Aorta (tissue), 5 donors: ENCODE results near the gene KRTAP4-7. TPM values are rescaled to one million over a fixed set of nuclear protein-coding genes. Genes with fewer than 3 reads are reported as not detected.
"Not testable (repeated sequence)": the region's sequence is repeated elsewhere in the genome, so short reads cannot be mapped to it uniquely, and the experiment has no call there.

Source experiments
- ATAC-seq: fragments of 200-7000 bp; cut with Tn5 transposase; one replicate; pipeline ENCODE4 v1.9.1; 2022; ENCODE audit warnings: moderate library complexity; ENCODE audit not compliant: low FRiP score
- DNase-seq, 2 donors: peaks; one replicate each; pipeline ENCODE4 v3.0.0-alpha.2; 2020
- H3K27ac ChIP-seq, 2 donors: one replicate each; pipeline ENCODE4 v1.5.1; 2013; ENCODE audit warnings: low read length in 2 of 2, mild to moderate bottlenecking in 2 of 2, moderate library complexity in 2 of 2, control low read depth in 1 of 2, inconsistent platforms in 1 of 2, low read depth in 1 of 2
- H3K27me3 ChIP-seq, 2 donors: one replicate each; pipeline ENCODE4 v1.6.1; 2013; ENCODE audit warnings: control low read depth in 1 of 2, low read length in 1 of 2, mild to moderate bottlenecking in 1 of 2, moderate library complexity in 1 of 2; ENCODE audit not compliant: insufficient read depth in 2 of 2, control insufficient read depth in 1 of 2
- H3K36me3 ChIP-seq, 2 donors: one replicate each; pipeline ENCODE4 v1.6.1; 2013; ENCODE audit warnings: control low read depth in 1 of 2, low read length in 1 of 2, mild to moderate bottlenecking in 1 of 2; ENCODE audit not compliant: insufficient read depth in 2 of 2, control insufficient read depth in 1 of 2
- H3K4me1 ChIP-seq, 2 donors: one replicate each; pipeline ENCODE4 v1.6.1; 2013; ENCODE audit warnings: low read length in 2 of 2, control low read depth in 1 of 2, mild to moderate bottlenecking in 1 of 2, moderate library complexity in 1 of 2; ENCODE audit not compliant: insufficient read depth in 2 of 2, control insufficient read depth in 1 of 2
- H3K4me3 ChIP-seq, 2 donors: one replicate each; pipeline ENCODE4 v1.5.1; 2013; ENCODE audit warnings: low read length in 2 of 2, control low read depth in 1 of 2, mild to moderate bottlenecking in 1 of 2
- H3K9me3 ChIP-seq: one replicate; pipeline ENCODE4 v1.6.1; 2013; ENCODE audit warnings: mild to moderate bottlenecking, low read length; ENCODE audit not compliant: control insufficient read depth
- WGBS, 2 donors: extraction: QIAGEN DNeasy Blood & Tissue Kit; methylation state at CpG; one replicate each; pipeline ENCODE4 v1.1.7; 2013; 5-methylcytosine and 5-hydroxymethylcytosine counted together
- intact Hi-C, 2 donors: fragments of 100-400 bp; cut with DNase I; formaldehyde crosslinking; loops; one replicate each; pipeline versions ENCODE4 v1.14.2 to v1.15.0; 2022
- polyA plus RNA-seq, 2 donors: library from polyadenylated mRNA; stranded (reverse); fragments of 200-250 nt; gene quantifications; one replicate each; pipeline ENCODE4 v1.2.3, GENCODE V29; 2013
- total RNA-seq, 2 donors: library from RNA; stranded (reverse); fragmentation: NEBNext Ultra II Directional; extraction: Animal tissue kit (Norgen Biotek cat#: 25700); gene quantifications; one replicate each; pipeline ENCODE4 v1.2.1, GENCODE V29; 2021
- donor health status: healthy with polysubstance abuse.
- donor health status: Bipolar disorder and iron deficiency.
- donor health status: DM: no; HTN: no; CAD: no.
- donor health status: DM: no; HTN: no; CAD: no.
- donor health status: DM: yes; HTN: yes; CAD: no.

The KRTAP4-7 gene
- total and polyA plus RNA-seq, 4 donors = not detected

DNA sequence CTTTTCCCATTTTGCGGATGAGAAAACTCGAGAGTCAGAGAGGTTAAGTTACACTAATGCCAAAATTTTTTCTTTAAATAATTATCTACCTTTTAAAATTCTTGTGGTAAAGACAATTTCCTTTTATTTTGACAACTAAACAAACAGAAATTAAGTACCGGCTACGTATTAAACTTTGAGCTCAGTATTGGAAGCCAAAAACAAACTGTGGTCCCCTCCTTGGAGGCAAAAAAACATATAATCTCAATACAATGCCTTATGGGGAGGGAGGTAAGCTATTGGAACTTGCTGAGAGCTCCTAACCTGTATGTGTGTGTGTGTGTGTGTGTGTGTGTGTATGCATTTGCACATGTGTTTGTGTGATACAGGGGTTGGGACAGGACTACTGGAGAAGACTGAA, 20.5 kb upstream of the KRTAP4-7 start:
- DNase-seq (no peak), ATAC-seq (no peak)
- Histone ChIP-seq H3K27ac (no peak overlapping the region), H3K9me3 (no peaks in the 10 kb centered on the region), H3K4me1 (no peaks in the 10 kb centered on the region), H3K27me3 (no peaks in the 10 kb centered on the region), H3K36me3 (no peaks in the 10 kb centered on the region), H3K4me3 (no peak overlapping the region)
- intact Hi-C loops = no loop called here
- 89 to 90% methylated on average over 4 of the region's 4 CpGs for WGBS, 2 donors

DNA sequence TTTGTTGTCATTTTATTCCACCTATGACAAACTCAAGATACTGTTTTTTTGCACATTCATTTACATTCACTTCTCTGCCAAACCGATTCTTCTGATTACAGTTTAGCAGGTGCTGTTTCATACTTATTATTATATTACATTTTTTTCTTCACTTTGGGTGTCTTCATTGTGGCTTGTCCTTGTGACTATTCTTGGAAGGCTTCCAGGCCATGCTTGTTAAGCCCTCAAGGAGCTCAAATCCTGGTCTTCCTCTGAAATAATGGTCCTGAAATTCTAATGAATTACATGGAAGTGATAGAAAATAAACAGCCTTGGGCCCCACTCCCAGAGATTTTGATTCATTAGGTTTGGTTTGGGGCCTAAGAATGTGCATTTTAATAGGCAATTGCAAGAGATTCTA, 19.6 kb upstream of the KRTAP4-7 start:
- H3K36me3 ChIP-seq = no peaks in the 10 kb centered on the region
- WGBS, 2 donors = 88 to 93% methylated on average over 1 of the region's 1 CpG
- DNase-seq (no peak), ATAC-seq (no peak)
- no peak overlapping the region for H3K27ac ChIP-seq
- H3K27me3 ChIP-seq = no peaks in the 10 kb centered on the region
- no peak overlapping the region for H3K4me3 ChIP-seq
- no peaks in the 10 kb centered on the region for H3K4me1 ChIP-seq
- intact Hi-C loops = no loop called here
- no peaks in the 10 kb centered on the region for H3K9me3 ChIP-seq

DNA sequence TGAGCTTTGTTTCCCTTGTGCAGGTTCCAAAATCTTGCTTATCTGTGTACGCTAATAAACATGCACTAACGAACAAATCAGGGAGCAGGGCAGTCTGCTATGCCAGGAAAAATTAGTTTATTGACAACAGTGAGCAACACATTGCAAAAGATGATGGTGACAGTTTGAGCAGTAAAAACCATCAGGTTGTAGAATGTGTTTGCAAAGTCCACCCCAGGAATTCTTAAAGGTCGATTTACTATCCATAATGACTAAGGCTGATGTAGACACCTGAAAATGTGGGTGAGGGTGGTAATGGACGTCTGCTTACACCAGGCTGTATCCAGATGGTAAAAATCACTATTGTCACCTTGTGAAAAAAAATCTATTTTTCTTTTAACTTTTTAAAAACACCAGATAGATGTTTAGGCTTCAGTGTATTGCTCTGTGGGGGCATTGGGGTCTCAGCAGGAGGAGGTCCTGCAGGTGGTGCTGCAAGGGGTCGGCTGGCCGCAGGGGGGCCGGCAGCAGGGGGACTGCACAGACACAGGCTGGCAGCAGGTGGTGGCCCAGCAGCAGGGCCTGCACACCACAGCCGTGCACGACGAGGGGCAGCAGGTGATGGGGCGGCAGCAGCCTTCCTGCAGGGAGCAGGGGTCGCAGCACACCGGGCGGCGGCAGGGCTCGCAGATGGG, 18.8 kb upstream of the KRTAP4-7 start:
- H3K36me3 ChIP-seq, H3K9me3 ChIP-seq, DNase-seq, H3K27me3 ChIP-seq, H3K27ac ChIP-seq, H3K4me1 ChIP-seq, H3K4me3 ChIP-seq, ATAC-seq, intact Hi-C loops: not testable (repeated sequence)
- WGBS, 2 donors = 68 to 74% methylated on average over 6 to 7 of the region's 16 CpGs

DNA sequence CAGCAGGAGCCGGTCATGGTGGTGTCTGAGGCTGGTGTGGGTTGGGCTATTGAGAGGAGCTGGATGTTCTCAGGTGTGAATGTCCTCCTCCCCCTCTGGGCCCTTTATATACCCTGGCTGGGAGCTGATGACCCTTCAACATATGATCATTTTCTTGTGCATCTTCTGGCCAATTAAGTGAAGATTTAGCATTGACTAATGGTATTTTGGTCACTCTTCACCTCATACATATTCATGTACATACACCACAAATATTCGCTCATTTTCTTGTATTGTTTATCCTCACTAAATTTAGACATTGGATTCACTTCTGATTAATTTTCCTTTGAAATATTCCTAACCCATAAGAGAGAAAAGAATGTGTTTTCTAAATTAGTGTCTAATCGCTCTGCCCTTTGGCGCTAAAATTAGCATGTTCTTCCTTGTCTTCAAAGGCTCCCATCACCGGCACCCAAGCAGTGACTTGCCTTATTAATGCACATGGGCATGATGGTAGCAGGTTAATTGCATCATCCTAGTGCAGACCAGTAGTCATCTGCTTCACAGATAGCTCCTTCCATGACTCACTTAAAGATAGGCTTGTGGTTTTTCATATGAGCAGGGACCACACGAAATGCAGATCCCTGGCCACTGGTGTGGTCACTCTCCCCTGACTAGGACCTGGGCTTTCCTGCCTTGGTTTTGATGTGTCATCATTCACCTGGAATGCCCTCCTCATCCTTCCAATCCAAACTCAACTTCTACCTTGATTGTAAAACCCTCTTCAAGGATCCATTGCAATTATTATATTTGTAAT, 17.9 kb upstream of the KRTAP4-7 start, which contains the start of gene KRTAP2-4:
Gene KRTAP2-4, minus strand, starts transcription at position 51 of the 796 bp plus-strand sequence. Its CDS starts 34 bp downstream, at position 17.
- Histone ChIP-seq H3K9me3 (no peaks in the 10 kb centered on the region), H3K36me3 (no peaks in the 10 kb centered on the region), H3K4me3 (no peak within 1 kb of the TSS), H3K27ac (no peak within 1 kb of the TSS), H3K4me1 (no peaks in the 10 kb centered on the region), H3K27me3 (no peaks in the 10 kb centered on the region)
- DNase-seq = no peak
- no peak for ATAC-seq
- intact Hi-C loops = no loop called here
- 84 to 91% methylated on average over 6 of the region's 6 CpGs for WGBS, 2 donors

DNA sequence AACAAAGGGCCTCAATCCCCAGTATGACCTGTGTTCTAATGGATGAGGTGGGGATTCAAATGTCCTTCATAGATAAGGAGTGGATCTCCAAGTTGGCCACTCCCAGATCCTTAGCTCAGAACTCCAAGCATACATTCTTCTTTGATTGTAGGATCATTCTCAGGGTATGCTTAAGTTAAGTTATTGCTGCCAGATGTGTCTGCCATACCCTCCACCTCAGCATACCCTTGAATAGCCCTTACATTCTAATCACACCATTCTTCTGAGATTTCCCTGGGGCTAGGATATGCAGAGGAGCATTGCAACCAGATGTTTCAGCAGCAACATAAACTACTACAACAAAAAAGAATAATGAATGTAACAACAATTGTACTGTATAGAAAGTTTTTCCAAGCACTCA, 16.7 kb upstream of the KRTAP4-7 start:
- Histone ChIP-seq H3K36me3 (no peaks in the 10 kb centered on the region), H3K9me3 (no peaks in the 10 kb centered on the region), H3K4me1 (no peaks in the 10 kb centered on the region), H3K27ac (no peak overlapping the region), H3K27me3 (no peaks in the 10 kb centered on the region), H3K4me3 (no peak overlapping the region)
- ATAC-seq (no peak), DNase-seq (no peak)
- intact Hi-C loops = no loop called here

DNA sequence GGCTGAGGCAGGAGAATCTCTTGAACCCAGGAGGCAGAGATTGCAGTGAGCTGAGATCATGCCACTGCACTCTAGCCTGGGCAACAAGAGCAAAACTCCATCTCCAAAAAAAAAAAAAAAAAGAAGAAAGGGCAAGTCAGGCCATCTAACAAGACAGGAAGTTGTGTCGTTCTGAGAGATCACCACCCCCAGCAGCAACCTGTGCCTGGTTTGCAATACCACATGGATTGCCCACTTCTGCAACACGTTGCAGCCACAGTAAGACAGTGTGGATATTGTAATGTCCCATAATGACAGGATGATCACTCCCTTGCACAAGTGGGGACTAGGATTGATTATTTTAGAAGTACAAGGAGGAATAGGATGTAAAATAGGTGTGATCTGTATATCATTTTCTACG, 14.9 kb upstream of the KRTAP4-7 start:
- WGBS, 2 donors = 76 to 78% methylated on average over 3 of the region's 3 CpGs
- no peak for ATAC-seq
- H3K27me3 ChIP-seq = no peaks in the 10 kb centered on the region
- no peak overlapping the region for H3K27ac ChIP-seq
- intact Hi-C loops = no loop called here
- no peaks in the 10 kb centered on the region for H3K36me3 ChIP-seq
- no peak for DNase-seq
- no peaks in the 10 kb centered on the region for H3K9me3 ChIP-seq
- H3K4me3 ChIP-seq = no peak overlapping the region
- H3K4me1 ChIP-seq = no peaks in the 10 kb centered on the region

DNA sequence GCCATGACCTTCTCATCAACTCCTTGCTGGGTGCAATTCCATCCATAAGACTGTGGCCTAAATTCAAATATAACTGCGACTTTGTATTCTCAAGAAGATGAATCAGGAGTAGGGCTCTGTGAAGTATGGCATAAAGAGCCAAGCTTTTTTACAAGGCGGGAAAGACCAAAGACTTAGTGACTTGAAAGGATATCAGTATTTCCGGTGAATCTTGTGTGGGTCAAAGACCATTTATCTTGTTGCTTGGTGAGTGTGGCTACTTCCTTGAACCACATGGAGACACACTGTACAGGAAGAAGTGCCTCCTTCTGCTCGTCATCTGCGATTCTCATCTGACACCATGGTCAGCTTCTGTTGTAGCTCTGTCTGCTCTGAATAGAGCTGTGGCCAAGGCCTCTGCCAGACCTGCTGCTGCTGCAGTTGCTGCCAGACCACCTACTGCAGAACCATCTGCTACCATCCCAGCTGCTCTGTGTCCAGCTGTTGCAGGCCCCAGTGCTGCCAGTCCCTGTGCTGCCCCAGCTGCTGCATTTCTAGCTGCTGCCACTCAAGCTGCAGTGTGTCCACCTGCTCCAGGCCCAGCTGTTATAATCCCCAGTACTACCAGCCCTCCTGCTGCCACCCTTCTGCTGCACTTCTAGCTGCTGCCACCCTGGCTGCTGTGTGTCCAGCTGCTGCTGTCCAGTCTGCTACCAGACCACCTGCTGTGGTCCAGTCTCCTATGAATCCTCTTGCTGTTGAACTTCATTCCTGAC, 12.2 kb upstream of the KRTAP4-7 start:
- no peak for ATAC-seq
- 90% methylated on average over 5 of the region's 5 CpGs for WGBS, 2 donors
- Histone ChIP-seq H3K27ac (no peak overlapping the region), H3K36me3 (no peaks in the 10 kb centered on the region), H3K9me3 (no peaks in the 10 kb centered on the region), H3K4me3 (no peak overlapping the region), H3K27me3 (no peaks in the 10 kb centered on the region), H3K4me1 (no peaks in the 10 kb centered on the region)
- no peak for DNase-seq
- intact Hi-C loops = no loop called here

DNA sequence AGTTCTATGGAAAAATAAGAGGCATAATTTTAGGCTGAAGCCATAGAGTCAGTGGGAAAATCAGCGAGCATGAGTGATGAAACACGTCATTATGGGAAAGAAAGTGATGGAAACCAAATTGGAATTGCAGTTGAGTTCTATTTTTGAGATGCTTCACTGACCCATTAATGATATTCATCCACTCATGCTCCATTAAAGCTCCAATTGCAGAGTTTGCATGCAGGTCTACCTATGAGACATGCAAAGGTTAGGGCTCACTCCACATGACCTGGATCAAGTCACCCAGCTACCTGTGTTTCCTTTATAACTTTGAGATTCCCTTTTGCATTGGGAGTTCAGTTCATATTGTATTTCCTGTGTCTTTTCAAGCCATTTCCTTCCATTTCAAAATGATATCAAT, 10.3 kb upstream of the KRTAP4-7 start:
- Histone ChIP-seq H3K9me3 (no peaks in the 10 kb centered on the region), H3K27ac (no peak overlapping the region), H3K27me3 (no peaks in the 10 kb centered on the region), H3K4me3 (no peak overlapping the region), H3K36me3 (no peaks in the 10 kb centered on the region), H3K4me1 (no peaks in the 10 kb centered on the region)
- intact Hi-C loops = no loop called here
- DNase-seq = no peak
- 84% methylated on average over 2 of the region's 2 CpGs for WGBS, 2 donors
- ATAC-seq = no peak
